H7 (cell line): ENCODE measurements around the gene TMEM217. TPM values are rescaled to one million over a fixed set of nuclear protein-coding genes. Genes with fewer than 3 reads are reported as not detected.

Source experiments
- DNase-seq: peaks from one replicate; pipeline ENCODE4 v3.0.0; 2012
- H3K27me3 ChIP-seq: 2 replicates; pipeline ENCODE4 v1.6.0; 2011; ENCODE audit warnings: mild to moderate bottlenecking, low read length; ENCODE audit not compliant: control insufficient read depth, insufficient read depth
- H3K36me3 ChIP-seq: replicated peaks from 2 replicates; pipeline ENCODE4 v1.5.1; 2011; ENCODE audit warnings: low read length; ENCODE audit not compliant: control insufficient read depth, insufficient read depth
- H3K4me3 ChIP-seq: 2 replicates; pipeline ENCODE4 v1.5.1; 2011; ENCODE audit warnings: low read depth, mild to moderate bottlenecking, control low read depth, low read length, moderate library complexity; ENCODE audit not compliant: insufficient read depth
- total RNA-seq: library from RNA; depleted of rRNA; stranded (reverse); fragments of >200 nt; shearing (Covaris generic); gene quantifications from 2 replicates; pipeline ENCODE4 v1.2.3, GENCODE V29; 2014

The TMEM217 gene
- total RNA-seq, 1 experiment from 2014 or later = 0.14 TPM

DNA sequence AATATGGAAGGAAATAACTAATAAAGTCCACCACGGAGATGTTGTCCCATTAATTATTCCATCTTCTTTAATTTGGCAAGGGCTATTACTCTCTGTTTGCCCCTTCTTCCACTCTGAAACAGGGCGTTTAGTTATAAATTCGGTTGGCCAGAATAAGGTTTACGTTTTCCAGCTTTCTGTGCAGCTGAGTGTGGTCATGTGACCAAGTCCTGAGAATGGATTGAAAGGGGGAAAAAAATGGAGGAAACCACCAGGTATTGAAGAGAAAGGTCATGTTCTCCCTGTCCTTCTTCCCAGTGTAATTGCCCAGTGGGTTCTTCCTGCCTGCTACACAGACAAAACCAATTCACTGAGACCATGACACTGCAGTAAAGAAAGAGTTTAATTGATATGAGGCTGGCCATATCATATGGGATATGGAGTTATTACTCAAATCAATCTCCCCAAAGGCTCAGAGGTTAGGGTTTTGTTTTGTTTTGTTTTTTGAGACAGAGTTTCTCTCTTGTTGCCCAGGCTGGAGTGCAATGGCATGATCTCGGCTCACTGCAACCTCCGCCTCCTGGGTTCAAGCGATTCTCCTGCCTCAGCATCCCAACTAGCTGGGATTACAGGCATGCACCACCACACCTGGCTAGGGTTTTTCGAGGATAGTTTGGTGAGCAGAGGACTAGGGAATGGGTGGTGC, 14.7 kb downstream of the TMEM217 start:
- no peak overlapping the region for H3K4me3 ChIP-seq
- no peaks in the 10 kb centered on the region; the same call in 1 of the 2 replicates for H3K27me3 ChIP-seq
- no peak for DNase-seq
- H3K36me3 ChIP-seq = no peaks in the 10 kb centered on the region

GRCh38 chr6:37242429-37243052, 15.4 kb downstream of the TMEM217 start:
- H3K4me3 ChIP-seq = no peak overlapping the region
- DNase-seq = no peak
- no peaks in the 10 kb centered on the region for H3K27me3 ChIP-seq
- H3K36me3 ChIP-seq = no peaks in the 10 kb centered on the region

GRCh38 chr6:37241775-37242428, 16.0 kb downstream of the TMEM217 start:
- DNase-seq = no peak
- Histone ChIP-seq H3K36me3 (no peaks in the 10 kb centered on the region), H3K4me3 (no peak overlapping the region), H3K27me3 (no peaks in the 10 kb centered on the region)

DNA sequence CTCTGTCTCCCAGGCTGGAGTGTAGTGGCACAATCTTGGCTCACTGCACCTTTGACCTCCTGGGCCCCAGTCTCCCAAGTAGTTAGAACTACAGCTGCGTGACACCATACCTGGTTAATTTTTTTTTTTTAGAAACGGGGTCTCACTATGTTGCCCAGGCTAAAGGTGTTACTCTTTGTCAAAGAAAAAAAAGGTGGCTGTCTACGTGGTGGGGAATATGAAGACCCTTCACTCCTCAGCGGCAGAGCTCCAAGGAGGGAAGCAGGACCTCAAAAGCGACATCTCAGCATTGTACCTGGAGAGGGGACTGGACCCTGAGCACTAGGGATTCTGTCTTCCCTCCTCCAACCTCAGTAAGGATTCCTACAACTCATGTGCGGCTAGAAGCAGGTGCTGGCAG, 16.8 kb downstream of the TMEM217 start:
- Histone ChIP-seq H3K27me3 (no peaks in the 10 kb centered on the region), H3K4me3 (no peak overlapping the region), H3K36me3 (no peaks in the 10 kb centered on the region)
- DNase-seq = no peak

GRCh38 chr6:37239950-37240713, 17.8 kb downstream of the TMEM217 start:
- no peak for DNase-seq
- Histone ChIP-seq H3K36me3 (no peaks in the 10 kb centered on the region), H3K27me3 (no peaks in the 10 kb centered on the region), H3K4me3 (no peak overlapping the region)

- H3K27me3 ChIP-seq = no peaks in the 10 kb centered on the region
- H3K36me3 ChIP-seq = no peaks in the 10 kb centered on the region
- DNase-seq = no peak
- H3K4me3 ChIP-seq = no peak overlapping the region
Observed at GRCh38 chr6:37239526-37239925, 18.4 kb downstream of the TMEM217 start.

DNA sequence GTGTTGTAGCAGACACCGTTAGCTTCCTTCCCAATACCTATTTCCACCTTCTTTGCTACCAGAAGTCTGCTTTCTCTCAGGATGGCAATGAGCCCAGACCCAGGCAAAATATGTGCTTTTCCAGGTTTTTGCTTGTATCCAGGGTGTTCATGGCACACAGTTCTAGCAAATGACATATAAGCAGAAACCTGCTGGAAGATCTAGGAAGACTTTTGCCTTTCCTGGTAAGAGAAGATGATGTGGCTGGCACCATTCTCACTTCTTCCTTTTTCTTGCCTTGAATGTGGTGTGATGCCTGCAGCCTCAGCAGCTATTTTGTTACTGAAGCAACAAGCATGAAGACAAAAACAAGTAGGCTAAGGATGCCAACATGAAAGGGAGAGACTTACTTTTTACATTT, 19.6 kb downstream of the TMEM217 start:
- no peaks in the 10 kb centered on the region for H3K27me3 ChIP-seq
- no peak overlapping the region for H3K4me3 ChIP-seq
- no peaks in the 10 kb centered on the region for H3K36me3 ChIP-seq
- DNase-seq = no peak

- DNase-seq = no peak
- H3K36me3 ChIP-seq = no peaks in the 10 kb centered on the region
- no peak overlapping the region for H3K4me3 ChIP-seq
- no peaks in the 10 kb centered on the region for H3K27me3 ChIP-seq
Observed at GRCh38 chr6:37237789-37238188, 20.2 kb downstream of the TMEM217 start.

DNA sequence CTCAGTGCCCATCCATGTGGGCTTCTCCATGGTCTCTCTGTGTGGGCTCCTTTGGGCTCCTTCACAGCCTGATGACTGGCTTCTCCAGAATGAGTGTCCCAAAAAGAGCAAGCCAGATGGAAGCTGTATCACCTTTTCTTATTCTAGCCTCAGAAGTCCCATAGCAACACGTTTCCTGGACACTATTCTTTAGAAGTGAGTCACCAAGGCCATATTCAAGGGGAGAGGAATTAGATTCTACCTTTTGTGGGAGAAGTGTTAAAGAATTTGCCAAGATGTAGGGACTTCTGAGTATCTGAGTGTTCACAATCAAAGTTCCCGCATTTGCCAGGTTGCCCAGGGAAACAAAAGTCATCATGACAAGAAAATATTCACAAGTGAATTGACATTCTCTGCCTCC, 21.0 kb downstream of the TMEM217 start:
- H3K36me3 ChIP-seq = no peaks in the 10 kb centered on the region
- DNase-seq = no peak
- H3K27me3 ChIP-seq = no peaks in the 10 kb centered on the region
- no peak overlapping the region for H3K4me3 ChIP-seq

DNA sequence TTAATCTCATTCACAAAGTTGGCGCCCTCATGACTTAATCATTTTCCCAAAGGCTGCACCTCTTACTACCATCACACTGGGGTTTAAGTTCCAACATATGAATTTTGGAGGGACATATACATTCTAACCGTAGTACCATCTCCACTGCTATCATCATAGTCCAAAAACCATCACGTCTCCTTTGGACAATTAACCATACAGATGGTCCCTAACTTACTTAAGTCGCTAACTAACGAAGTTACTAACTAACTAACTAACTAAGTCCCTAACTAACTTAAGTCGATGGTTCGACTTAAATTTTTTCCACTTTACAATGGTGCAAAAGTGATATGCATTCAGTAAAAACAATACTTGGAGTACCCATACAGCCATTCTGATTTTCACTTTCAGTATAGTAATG, 24.4 kb downstream of the TMEM217 start:
- no peak for DNase-seq
- no peaks in the 10 kb centered on the region for H3K27me3 ChIP-seq
- H3K4me3 ChIP-seq = no peak overlapping the region
- no peaks in the 10 kb centered on the region for H3K36me3 ChIP-seq

DNA sequence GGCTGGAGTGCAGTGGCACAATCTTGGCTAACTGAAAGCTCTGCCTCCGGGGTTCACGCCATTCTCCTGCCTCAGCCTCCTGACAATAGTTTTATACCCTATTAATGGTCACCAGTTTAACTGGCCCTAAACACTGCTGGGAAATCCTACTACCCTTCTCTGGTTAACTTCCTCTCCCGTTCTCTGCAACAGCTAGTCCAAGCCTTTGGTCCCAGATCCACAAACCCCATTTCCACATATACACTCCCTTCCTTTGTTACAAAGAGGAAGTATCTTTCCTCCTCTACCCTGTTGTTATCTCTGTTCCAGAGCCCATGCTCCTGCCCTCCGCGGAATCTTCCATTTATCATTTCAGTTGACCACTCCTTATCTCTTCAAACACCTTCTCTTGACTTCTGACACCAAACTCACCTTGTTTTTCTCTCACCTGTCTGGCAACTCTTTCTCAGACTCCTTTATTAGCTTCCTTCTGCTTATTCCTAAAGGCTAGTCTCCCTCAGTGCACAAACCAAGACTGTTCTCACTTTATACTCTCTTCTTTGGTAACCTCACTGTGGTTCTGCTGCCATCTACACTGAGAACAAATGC, 25.4 kb downstream of the TMEM217 start:
- no peaks in the 10 kb centered on the region for H3K36me3 ChIP-seq
- DNase-seq = no peak
- H3K27me3 ChIP-seq = no peaks in the 10 kb centered on the region
- no peak overlapping the region for H3K4me3 ChIP-seq

DNA sequence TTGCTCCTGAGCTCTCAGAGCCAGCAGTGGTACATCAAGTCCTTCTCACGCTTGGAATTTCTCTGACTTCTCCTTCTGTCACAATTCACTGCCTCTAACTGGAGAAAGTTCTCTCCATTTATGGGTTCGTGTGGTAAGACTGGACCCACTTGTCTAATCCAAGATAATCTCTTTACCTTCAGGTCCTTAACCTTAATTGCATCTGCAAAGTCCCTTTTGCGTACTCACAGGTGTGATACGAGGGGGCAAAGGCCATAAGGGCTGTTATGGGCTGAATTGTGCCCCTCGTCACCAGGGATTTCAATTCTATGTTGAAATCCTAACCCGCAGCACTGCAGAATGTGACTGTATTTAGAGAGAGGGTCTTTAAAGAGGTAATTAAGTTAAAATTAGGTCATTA, 27.8 kb downstream of the TMEM217 start:
- DNase-seq = no peak
- H3K27me3 ChIP-seq = no peaks in the 10 kb centered on the region
- no peaks in the 10 kb centered on the region for H3K36me3 ChIP-seq
- H3K4me3 ChIP-seq = no peak overlapping the region

DNA sequence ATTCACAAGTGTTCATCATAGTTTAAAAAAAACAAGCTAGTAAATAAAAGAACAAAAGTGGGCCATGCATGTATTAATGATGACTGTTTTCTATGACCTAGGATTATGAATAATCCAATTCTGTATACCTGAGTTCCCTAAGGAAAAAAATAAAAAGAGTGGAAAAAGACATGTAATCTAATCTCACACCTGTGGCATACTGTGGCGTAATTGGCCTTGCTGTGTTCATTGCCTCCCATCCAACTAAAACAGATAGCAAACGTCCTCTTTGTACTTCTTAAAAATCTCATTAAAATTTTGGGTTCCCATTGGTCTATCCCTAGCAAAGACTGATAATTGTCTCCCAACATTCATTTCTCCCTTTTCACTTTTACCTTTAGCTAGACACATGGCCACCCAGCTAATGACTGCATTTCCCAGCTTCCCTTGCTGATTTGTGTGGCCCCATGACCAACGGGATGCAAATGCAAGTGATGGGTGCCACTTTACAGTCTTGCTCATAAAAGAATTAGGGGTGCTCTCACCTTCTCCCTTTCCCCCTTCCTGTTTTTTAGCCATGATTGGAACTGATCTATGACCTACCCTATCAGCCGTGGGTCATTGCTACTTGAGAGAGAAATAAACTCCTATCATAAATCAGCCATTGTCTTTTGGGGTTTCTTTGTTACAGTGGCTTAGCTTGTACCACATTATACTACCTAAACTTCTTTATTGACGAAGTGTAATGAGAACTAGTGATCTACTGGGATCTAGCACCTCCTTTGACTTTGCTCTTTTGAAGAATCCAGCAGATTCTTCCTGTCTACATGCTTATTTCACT, 32.4 kb downstream of the TMEM217 start:
- H3K27me3 ChIP-seq = no peaks in the 10 kb centered on the region
- DNase-seq = no peak
- no peaks in the 10 kb centered on the region for H3K36me3 ChIP-seq
- H3K4me3 ChIP-seq = no peak overlapping the region

GRCh38 chr6:37222992-37223391, 35.0 kb downstream of the TMEM217 start:
- H3K36me3 ChIP-seq = no peaks in the 10 kb centered on the region
- DNase-seq = no peak

More at GRCh38 chr6:37222992-37223391, 35.0 kb downstream of the TMEM217 start:
- Histone ChIP-seq H3K27me3 (no peaks in the 10 kb centered on the region), H3K4me3 (no peak overlapping the region)
